Measurements from ENCODE around the gene SETDB1.

- TF ChIP-seq POLR2A (IDR thresholded peaks at IDR 0.05; ENCODE audit: low read depth, low read length) = no peak
- no peak for TF ChIP-seq POLR2AphosphoS5 (IDR thresholded peaks at IDR 0.05; ENCODE audit: low read depth, low read length)
- TF ChIP-seq TAF1 (IDR thresholded peaks at IDR 0.05; ENCODE audit: low read depth, low read length) = no peak
- TF ChIP-seq POU2F2 (IDR thresholded peaks at IDR 0.05; ENCODE audit: low read depth, low read length) = no peak
- no peak for TF ChIP-seq SPI1 (IDR thresholded peaks at IDR 0.05; ENCODE audit: low read depth, low read length)
- TF ChIP-seq PAX5 (IDR thresholded peaks at IDR 0.05; ENCODE audit: insufficient read depth, low read length, severe bottlenecking) = no peak
Observed at GRCh38 chr1:150902751-150903150, 23.4 kb upstream of the SETDB1 start.

Data from GM12891 (cell line).